HG02610 (cell line): ENCODE data around the gene CCBE1.
A peak's percentile ranks its signal among the peaks of the same experiment; 100 is the strongest.

ENCODE experiments used
- ATAC-seq: cut with Tn5 transposase; IDR thresholded peaks from one replicate; pipeline ENCODE4 v1.9.1; 2021; ENCODE audit warnings: mild to moderate bottlenecking, moderate library complexity; ENCODE audit not compliant: unreplicated experiment

The CCBE1 gene

DNA sequence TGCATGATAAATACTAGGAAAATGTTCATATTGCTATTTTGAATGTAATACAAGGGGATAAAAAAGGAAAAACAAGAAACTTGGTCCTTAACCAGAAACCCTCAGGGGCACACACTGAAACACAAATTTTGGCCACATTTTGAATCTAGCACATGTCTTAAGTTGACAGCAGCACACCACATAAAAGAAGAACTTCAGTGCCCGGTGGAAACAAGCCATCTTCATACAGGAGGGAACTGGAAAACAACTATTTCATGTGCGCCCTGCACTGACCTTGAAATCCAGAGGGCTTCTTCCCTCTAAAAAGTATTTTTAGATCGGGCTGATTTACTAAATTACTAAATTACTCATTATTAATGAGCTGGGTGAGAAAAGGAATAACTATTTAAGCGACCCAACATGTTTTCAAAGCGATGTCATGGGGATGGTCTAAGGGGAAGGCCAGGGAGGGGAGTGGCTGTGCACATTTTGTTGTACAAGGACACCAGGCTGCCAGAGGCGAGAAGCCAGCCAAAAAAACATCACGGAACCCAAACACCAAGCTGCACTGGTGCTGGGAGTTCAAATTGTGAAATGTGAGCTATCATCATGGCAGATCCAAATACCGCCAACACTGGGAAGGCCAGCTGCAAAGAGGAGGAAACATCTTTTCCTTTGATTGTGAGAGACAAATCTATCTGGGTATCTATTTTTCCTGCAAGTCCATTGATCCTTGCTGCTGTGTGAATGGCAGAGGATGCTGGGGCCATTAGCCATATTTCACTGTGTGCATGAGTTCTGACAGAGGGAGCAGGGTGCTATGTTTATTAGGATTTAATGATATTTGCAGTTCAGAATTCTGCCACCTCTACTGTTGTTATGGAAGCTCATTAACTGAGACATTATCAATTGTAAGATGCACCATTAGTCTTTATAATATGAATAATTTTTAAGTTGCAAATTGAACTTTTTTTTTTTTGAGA is 187.5 kb downstream of the CCBE1 start:
- no peak for ATAC-seq

DNA sequence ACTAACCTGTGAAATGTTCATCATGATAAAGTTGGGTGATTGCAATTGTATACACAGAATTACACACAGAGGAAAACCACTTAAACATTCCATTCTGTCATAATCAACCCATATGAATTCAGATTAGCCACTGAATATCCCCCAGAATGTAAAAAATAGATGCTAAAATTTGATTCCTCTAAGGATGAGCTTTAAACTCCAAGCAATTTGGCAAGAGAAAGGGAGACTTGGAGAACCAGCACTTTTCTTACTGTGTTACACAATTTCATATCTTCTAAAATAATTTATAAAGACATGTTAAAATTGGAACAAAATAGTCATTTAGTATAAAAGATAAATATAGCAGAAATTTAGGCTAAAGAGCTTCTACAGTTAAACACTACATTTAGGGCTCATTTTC is 191.9 kb downstream of the CCBE1 start:
- no peak for ATAC-seq

GRCh38 chr18:59502274-59503175 is 194.7 kb downstream of the CCBE1 start:
- no peak for ATAC-seq

GRCh38 chr18:59501920-59502273 is 195.3 kb downstream of the CCBE1 start:
- ATAC-seq, result no peak

- no peak for ATAC-seq
Observed at GRCh38 chr18:59500765-59501164, 196.5 kb downstream of the CCBE1 start.

DNA sequence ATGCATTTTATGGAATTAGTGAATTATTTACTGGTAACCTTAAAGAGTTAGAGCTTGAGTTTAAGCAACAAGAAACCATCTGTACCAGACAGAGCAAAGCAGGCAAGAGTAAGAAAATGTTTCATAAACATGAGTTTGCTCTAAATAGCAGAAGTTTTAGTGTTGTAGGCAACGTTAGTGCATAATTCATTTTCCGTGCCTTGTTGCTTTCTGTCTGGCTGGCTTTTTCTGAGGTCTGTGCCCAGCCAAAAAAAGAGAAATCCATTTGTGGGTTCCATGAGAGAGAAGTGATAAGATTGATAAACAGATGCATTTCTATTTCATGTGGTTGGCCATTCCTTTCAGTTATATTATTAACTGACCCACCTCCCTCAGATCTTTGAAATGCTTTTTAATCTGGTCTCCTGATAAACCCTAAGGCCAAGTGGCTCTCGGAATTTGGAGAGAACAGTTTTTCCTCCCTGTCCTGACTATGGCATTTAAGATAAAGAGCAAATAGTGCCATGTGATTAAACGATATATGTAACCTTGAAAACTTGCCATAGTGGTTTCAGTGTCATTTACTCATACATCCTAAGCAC is 198.6 kb downstream of the CCBE1 start:
- no peak for ATAC-seq

GRCh38 chr18:59492756-59493421 is 204.3 kb downstream of the CCBE1 start:
- ATAC-seq, result no peak

DNA sequence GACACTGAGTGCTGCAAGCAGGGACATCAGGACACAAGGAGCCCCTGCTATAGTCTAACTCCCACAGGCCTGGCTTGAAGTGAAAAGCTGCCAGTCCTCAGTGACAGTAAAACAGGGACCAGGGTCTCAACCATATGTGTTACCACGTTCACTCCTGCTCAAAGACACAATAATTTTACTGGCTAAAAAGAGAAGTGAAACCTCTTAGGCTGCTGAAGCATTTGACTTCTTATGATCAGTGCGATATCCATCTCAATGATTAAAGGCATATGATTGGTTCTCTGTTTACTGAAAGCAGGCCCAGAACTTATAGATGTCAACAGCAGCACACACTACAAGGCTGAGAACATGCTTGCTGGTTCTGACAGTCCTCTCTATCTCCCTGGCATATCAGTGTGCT is 208.3 kb downstream of the CCBE1 start:
- peak; percentile 49 for ATAC-seq

DNA sequence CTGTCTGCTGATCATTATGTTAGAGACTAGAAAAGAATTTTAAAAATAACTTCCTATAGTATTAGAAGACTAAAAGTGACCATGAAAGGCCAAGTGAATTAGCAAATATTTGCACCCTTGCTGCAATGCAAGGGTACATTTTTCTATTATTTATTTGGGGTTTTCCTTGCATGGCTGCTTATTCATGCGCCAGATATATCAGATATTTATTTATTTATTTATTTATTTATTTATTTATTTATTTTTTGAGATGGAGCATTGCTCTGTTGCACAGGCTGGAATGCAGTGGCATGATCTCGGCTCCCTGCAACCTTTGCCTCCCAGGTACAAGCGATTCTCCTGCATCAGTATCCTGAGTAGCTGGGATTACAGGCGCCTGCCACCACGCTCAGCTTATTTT is 211.8 kb downstream of the CCBE1 start:
- no peak for ATAC-seq

DNA sequence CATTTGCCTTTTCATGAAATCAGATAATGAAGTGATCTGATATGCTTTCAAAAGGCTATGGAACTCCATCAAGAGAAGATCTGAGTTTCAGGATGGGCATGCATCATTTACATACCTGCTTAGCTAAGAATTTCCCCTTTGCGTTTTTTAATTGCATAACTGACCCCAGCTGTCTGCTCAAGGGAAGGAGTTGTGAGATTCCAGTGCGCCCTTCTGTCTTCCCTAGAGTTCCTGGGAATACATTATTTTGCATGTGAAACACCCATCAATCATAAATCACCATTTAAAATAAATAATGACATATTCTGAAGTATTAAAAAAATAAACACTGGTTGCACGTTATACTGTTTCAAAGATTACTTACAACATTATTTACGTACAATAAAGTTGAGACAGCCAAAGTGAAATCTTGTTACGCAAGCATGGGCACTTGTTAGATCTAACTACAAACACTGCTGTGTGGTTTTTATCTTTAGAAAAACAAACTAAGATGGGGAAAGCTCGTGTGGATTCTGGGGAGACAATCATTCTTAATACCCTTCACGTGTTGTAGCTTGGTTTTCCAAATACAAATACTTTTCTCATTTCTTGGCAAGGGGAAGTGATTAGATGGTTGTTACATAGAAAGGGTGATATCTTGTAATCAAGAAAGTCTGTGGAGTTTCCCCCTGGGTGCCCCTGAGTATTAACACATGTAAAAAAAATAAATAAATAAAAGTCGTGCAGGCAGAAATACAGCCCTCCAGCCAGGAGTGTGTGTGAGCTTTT is 212.5 kb downstream of the CCBE1 start:
- no peak for ATAC-seq

DNA sequence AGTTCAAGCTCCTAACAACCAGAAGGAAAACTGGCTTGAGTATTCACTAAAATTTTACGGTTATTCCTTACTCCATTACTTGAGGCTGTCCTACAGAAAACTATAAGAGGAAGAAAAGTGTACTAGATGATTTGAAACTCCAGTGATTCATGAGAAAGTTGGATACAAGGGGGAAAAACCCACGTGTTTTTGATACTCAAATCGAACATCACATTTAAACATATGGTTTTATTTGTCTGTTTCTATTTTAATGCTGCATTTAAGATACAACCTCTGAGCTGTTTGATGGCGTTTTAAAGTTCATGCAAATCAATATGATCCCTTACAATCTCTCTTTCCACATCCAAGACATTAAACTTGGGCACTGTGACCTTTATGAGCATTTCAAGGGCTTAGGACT is 213.1 kb downstream of the CCBE1 start:
- no peak for ATAC-seq

DNA sequence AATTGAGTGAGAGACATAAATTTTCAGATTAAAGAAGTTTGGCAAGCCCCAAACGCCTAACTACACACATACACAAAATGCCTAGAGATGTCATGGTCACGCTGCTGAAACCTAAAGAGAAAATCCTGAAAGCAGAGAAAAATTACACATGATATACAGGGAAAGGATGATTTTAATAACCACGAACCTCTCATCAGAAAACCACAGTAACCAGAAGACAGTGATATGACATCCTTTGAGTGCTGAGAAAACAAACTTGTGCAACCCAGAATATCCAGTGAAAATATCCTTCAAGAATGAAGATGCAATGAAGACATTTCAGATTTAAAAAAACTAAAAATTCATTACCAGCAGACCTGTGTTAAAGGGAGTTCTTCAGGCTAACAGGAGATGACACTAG is 215.8 kb downstream of the CCBE1 start:
- no peak for ATAC-seq

- ATAC-seq, result no peak
Observed at GRCh38 chr18:59479776-59480175, 217.4 kb downstream of the CCBE1 start.

GRCh38 chr18:59478591-59478990 is 218.6 kb downstream of the CCBE1 start:
- ATAC-seq, result no peak

GRCh38 chr18:59477849-59478248 is 219.4 kb downstream of the CCBE1 start:
- no peak for ATAC-seq

DNA sequence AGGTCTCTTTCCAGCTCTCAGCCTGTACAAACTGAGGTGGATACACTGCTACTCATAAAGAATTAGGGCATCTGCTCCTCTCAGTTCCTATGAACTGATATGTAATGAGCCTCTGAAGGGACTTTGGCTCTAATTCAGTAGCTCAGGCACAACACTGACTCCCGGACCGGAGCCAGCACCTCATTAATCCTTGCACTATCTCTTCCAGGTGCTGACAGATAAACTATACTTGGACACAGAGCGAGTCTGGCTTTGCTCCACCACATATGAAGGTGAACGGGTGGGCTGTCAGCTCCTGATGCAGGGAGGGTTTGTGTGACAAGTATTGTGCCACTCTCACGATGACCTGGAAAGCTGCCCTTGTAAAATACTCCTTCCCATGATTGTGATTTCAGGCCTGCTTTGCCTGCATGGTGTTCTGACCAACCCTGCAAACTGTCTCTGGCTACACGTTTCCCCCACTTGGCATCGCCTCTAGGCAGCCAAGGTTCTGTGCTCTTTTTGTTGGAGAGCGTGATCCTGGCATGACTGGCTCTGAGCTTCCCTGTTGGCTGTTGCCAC is 226.6 kb downstream of the CCBE1 start:
- no peak for ATAC-seq

GRCh38 chr18:59469463-59470180 is 227.6 kb downstream of the CCBE1 start:
- no peak for ATAC-seq

DNA sequence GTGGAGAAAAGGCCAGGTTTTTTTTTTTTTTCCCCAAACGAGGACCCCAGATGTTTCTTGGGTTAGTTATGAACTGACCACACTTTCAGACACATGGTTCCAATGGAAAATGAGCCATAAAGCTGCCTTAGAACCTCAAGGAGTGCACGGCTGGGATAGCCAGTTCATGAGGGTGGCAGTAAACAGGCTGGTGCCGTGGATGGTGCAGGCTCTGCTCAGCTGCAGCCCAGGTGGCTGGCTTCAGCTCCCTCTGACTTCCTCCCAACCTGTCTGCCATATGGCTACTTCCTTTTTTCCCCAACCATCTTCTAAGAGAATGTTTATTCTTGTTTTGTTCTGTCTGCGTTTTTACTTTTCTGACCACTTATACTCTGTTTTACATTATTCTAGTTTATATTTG is 228.4 kb downstream of the CCBE1 start:
- ATAC-seq, result no peak

- ATAC-seq, result no peak
Observed at GRCh38 chr18:59467497-59467896, 229.7 kb downstream of the CCBE1 start.
